HepG2 (cell line): ENCODE data around the gene ABCC10. TPM values are rescaled to one million over a fixed set of nuclear protein-coding genes. Genes with fewer than 3 reads are reported as not detected.
A peak's percentile ranks its signal among the peaks of the same experiment; 100 is the strongest.

Experiments
- AFF4 ChIP-seq: sonication (generic); formaldehyde crosslinking; IDR thresholded peaks from 2 replicates; pipeline ENCODE4 v1.4.0; 2020; ENCODE audit warnings: missing genetic modification reagents
- CSRNP2 ChIP-seq: sonication (generic); formaldehyde crosslinking; conservative IDR thresholded peaks from 2 replicates; pipeline ENCODE4 v1.8.0; 2022; ENCODE audit warnings: low read depth, missing genetic modification reagents
- ELF1 ChIP-seq: sonication (generic); formaldehyde crosslinking; IDR thresholded peaks from 2 replicates; pipeline ENCODE4 v1.4.0; 2020; ENCODE audit warnings: missing genetic modification reagents
- GFI1 ChIP-seq: sonication (generic); formaldehyde crosslinking; IDR thresholded peaks from 2 replicates; pipeline ENCODE4 v1.5.0; 2020; ENCODE audit warnings: missing genetic modification reagents, mild to moderate bottlenecking, borderline replicate concordance
- GPBP1L1 ChIP-seq: sonication (generic); formaldehyde crosslinking; IDR thresholded peaks from 2 replicates; pipeline ENCODE4 v1.5.0; 2020; ENCODE audit warnings: mild to moderate bottlenecking, missing genetic modification reagents
- MEF2D ChIP-seq: sonication (generic); formaldehyde crosslinking; IDR thresholded peaks from 2 replicates; pipeline ENCODE4 v1.5.1; 2020; ENCODE audit warnings: mild to moderate bottlenecking, missing genetic modification reagents
- NFE2 ChIP-seq: sonication (generic); formaldehyde crosslinking; IDR thresholded peaks from 2 replicates; pipeline ENCODE4 v1.4.0; 2020; ENCODE audit warnings: missing genetic modification reagents
- NFKBIZ ChIP-seq: IDR thresholded peaks from 2 replicates; pipeline ENCODE4 v1.6.1; 2018; ENCODE audit warnings: missing genetic modification reagents, missing compliant biosample characterization
- PAWR ChIP-seq: sonication (generic); formaldehyde crosslinking; IDR thresholded peaks from 2 replicates; pipeline ENCODE4 v1.4.0; 2020; ENCODE audit warnings: missing genetic modification reagents, mild to moderate bottlenecking, borderline replicate concordance
- PHF5A ChIP-seq: IDR thresholded peaks from one replicate; pipeline ENCODE4 v1.6.1; 2018; ENCODE audit warnings: low read depth, missing genetic modification reagents; ENCODE audit not compliant: unreplicated experiment
- POLR2G ChIP-seq: fragments of 200-400 bp; formaldehyde crosslinking; IDR thresholded peaks from 2 replicates; pipeline ENCODE4 v1.6.1; 2018; ENCODE audit warnings: mild to moderate bottlenecking, low read depth, low read length, moderate library complexity
- PREB ChIP-seq: sonication (generic); formaldehyde crosslinking; IDR thresholded peaks from 2 replicates; pipeline ENCODE4 v1.4.0; 2020; ENCODE audit warnings: missing genetic modification reagents
- RXRA ChIP-seq: sonication (generic); formaldehyde crosslinking; IDR thresholded peaks from 2 replicates; pipeline ENCODE4 v1.5.1; 2020; ENCODE audit warnings: missing genetic modification reagents
- TBX2 ChIP-seq: sonication (generic); formaldehyde crosslinking; IDR thresholded peaks from 2 replicates; pipeline ENCODE4 v1.5.0; 2020; ENCODE audit warnings: missing genetic modification reagents, mild to moderate bottlenecking, borderline replicate concordance
- TCF7 ChIP-seq: sonication (generic); IDR thresholded peaks from 2 replicates; pipeline ENCODE4 v1.6.1; 2016; ENCODE audit warnings: antibody characterized with exemption, low read depth
- ZFAT ChIP-seq: sonication (generic); formaldehyde crosslinking; conservative IDR thresholded peaks from 2 replicates; pipeline ENCODE4 v1.8.1; 2023; ENCODE audit warnings: missing genetic modification reagents, inconsistent platforms
- ZKSCAN8 ChIP-seq: IDR thresholded peaks from 2 replicates; pipeline ENCODE4 v1.6.1; 2016; ENCODE audit warnings: borderline replicate concordance, missing genetic modification reagents, missing compliant biosample characterization
- ZNF180 ChIP-seq: sonication (generic); formaldehyde crosslinking; IDR thresholded peaks from 2 replicates; pipeline ENCODE4 v1.4.0; 2020; ENCODE audit warnings: low read depth, missing genetic modification reagents, borderline replicate concordance
- ZNF235 ChIP-seq: sonication (generic); formaldehyde crosslinking; IDR thresholded peaks from 2 replicates; pipeline ENCODE4 v1.8.1; 2023; ENCODE audit warnings: mild to moderate bottlenecking, missing genetic modification reagents, borderline replicate concordance
- ZNF251 ChIP-seq: sonication (generic); formaldehyde crosslinking; IDR thresholded peaks from 2 replicates; pipeline ENCODE4 v1.9.0; 2021; ENCODE audit warnings: mild to moderate bottlenecking, missing genetic modification reagents
- ZNF563 ChIP-seq: sonication (generic); formaldehyde crosslinking; IDR thresholded peaks from 2 replicates; pipeline ENCODE4 v1.8.0; 2022; ENCODE audit warnings: mild to moderate bottlenecking, moderate library complexity, missing genetic modification reagents
- polyA plus RNA-seq, 8 experiments: library from polyadenylated mRNA; depleted of rRNA in 3 of 8; stranded (reverse) in 7 of 8; unstranded in 1 of 8; fragments of >200 nt; fragmentation: Illumina TruSeq in 4 of 8; extraction: Trizol in 4 of 8; gene quantifications; 2 replicates each; pipeline versions ENCODE4 v1.2.1 to v1.2.3, GENCODE V29; 2011 to 2016; ENCODE audit warnings: low read depth in 4 of 8, missing spikeins in 1 of 8, mixed read lengths in 1 of 8; ENCODE audit not compliant: insufficient read depth in 1 of 8
- total RNA-seq, 5 experiments: library from RNA; depleted of rRNA; stranded (reverse); fragments of >200 nt; fragmentation: Illumina TruSeq; extraction: Trizol; gene quantifications; 2 replicates each; pipeline ENCODE4 v1.2.3, GENCODE V29; 2016; ENCODE audit warnings: low read depth in 1 of 5

Gene ABCC10
- total and polyA plus RNA-seq, 2 of the 13 experiments (the other 11 are each of a cell fraction or from before 2014, with no cell fraction given): 16.0 to 24.3 TPM

GRCh38 chr6:43427406-43428111 lies at the start of gene ABCC10 (continued):
- peak; percentile 78; the same call in 1 of the 2 replicates for TF ChIP-seq PAWR (CRISPR knock-in tag)
- peak; percentile 91; the same call in 1 of the 2 replicates for TF ChIP-seq ZNF235 (CRISPR knock-in tag)
- peak; percentile 97 for TF ChIP-seq POLR2G
- TF ChIP-seq TCF7: no peak
- TF ChIP-seq NFKBIZ (CRISPR knock-in tag): 0 out of 2 replicates have a peak, but pooled peaks have one; percentile 20
- no peak for TF ChIP-seq ZNF180 (CRISPR knock-in tag)
- TF ChIP-seq ZKSCAN8 (CRISPR knock-in tag): no peak
- no peak for TF ChIP-seq CSRNP2
- peak; percentile 61; the same call in 1 of the 2 replicates for TF ChIP-seq ZNF251 (CRISPR knock-in tag)
- TF ChIP-seq PHF5A (CRISPR knock-in tag): peak; percentile 21
- no peak; the same call in none of the 2 replicates for TF ChIP-seq MEF2D (CRISPR knock-in tag)
- TF ChIP-seq ELF1 (CRISPR knock-in tag): peak; percentile 94
- TF ChIP-seq GPBP1L1 (CRISPR knock-in tag): no peak
- TF ChIP-seq ZNF563 (CRISPR knock-in tag): peak; percentile 13; the same call in 1 of the 2 replicates
- no peak; the same call in 1 of the 2 replicates for TF ChIP-seq AFF4 (CRISPR knock-in tag)
- TF ChIP-seq PREB: no peak
- TF ChIP-seq ZFAT (CRISPR knock-in tag): 0 out of 2 replicates have a peak, but pooled peaks have one; percentile 43
- peak; percentile 40; the same call in 1 of the 2 replicates for TF ChIP-seq RXRA (CRISPR knock-in tag)
- TF ChIP-seq TBX2 (CRISPR knock-in tag): peak; percentile 79
- TF ChIP-seq NFE2: no peak
- TF ChIP-seq GFI1: no peak
